Astrocyte of the cerebellum (primary cell): ENCODE results near the gene ZBTB47.

Experiments used
- DNase-seq: peaks from one replicate; pipeline ENCODE4 v3.0.0-alpha.2; 2011; ENCODE audit warnings: low read depth
- H3K4me3 ChIP-seq: 2 replicates; pipeline ENCODE4 v1.5.1; 2011; ENCODE audit warnings: mild to moderate bottlenecking, low read depth, low read length, moderate library complexity
- CTCF ChIP-seq: IDR thresholded peaks from 2 replicates; pipeline ENCODE4 v1.5.1; 2012; ENCODE audit warnings: low read length, low read depth, moderate library complexity, mild to moderate bottlenecking; ENCODE audit errors: missing control alignments
- in situ Hi-C: cut with HindIII; loops from 2 replicates; pipeline ENCODE4 v1.10.0; 2017; ENCODE audit warnings: low sequenced_read_pairs

Gene ZBTB47

GRCh38 chr3:42705058-42705767 is 51.7 kb downstream of the ZBTB47 start:
- DNase-seq: no peak
- TF ChIP-seq CTCF: no peak
- no peak overlapping the region for H3K4me3 ChIP-seq
- in situ Hi-C loops: no loop called here

GRCh38 chr3:42705962-42706585 is 52.6 kb downstream of the ZBTB47 start:
- TF ChIP-seq CTCF: no peak
- no peak for DNase-seq
- in situ Hi-C loops: no loop called here
- no peak overlapping the region for H3K4me3 ChIP-seq

- no peak for TF ChIP-seq CTCF
- H3K4me3 ChIP-seq: no peak overlapping the region
- DNase-seq: no peak
- in situ Hi-C loops: no loop called here
Observed at GRCh38 chr3:42706721-42707619, 53.5 kb downstream of the ZBTB47 start.

- no peak for DNase-seq
- TF ChIP-seq CTCF: no peak
- in situ Hi-C loops: no loop called here
- no peak overlapping the region for H3K4me3 ChIP-seq
Observed at GRCh38 chr3:42707620-42708355, 54.3 kb downstream of the ZBTB47 start.

- no peak overlapping the region for H3K4me3 ChIP-seq
- no peak for DNase-seq
- in situ Hi-C loops: no loop called here
- TF ChIP-seq CTCF: no peak
Observed at GRCh38 chr3:42708611-42709151, 55.2 kb downstream of the ZBTB47 start.

- no peak for TF ChIP-seq CTCF
- DNase-seq: no peak
- in situ Hi-C loops: no loop called here
- no peak overlapping the region for H3K4me3 ChIP-seq
Observed at GRCh38 chr3:42709621-42710020, 56.1 kb downstream of the ZBTB47 start.
